NT2/D1 (cell line): Measurements from ENCODE around the gene LATS1.
"Not testable (repeated sequence)": the region's sequence is repeated elsewhere in the genome, so short reads cannot be mapped to it uniquely, and the experiment has no call there.

Source experiments
- SUZ12 ChIP-seq: IDR thresholded peaks from 2 replicates; pipeline ENCODE4 v1.6.1; 2011; ENCODE audit not compliant: insufficient read length, insufficient read depth; ENCODE audit errors: extremely low read depth
- YY1 ChIP-seq: IDR thresholded peaks from 2 replicates; pipeline ENCODE4 v1.6.1; 2011; ENCODE audit not compliant: insufficient read length, insufficient read depth
- ZNF274 ChIP-seq: IDR thresholded peaks from 2 replicates; pipeline ENCODE4 v1.6.1; 2011; ENCODE audit warnings: mild to moderate bottlenecking, low read depth, low read length

GRCh38 chr6:149672265-149672664, 45.6 kb downstream of the LATS1 start:
- not testable (repeated sequence) for TF ChIP-seq ZNF274, YY1, SUZ12
